GM19452 (cell line): Measurements from ENCODE around the gene CCDC18.
A peak's percentile ranks its signal among the peaks of the same experiment; 100 is the strongest.
"Not testable (repeated sequence)": the region's sequence is repeated elsewhere in the genome, so short reads cannot be mapped to it uniquely, and the experiment has no call there.

Experiments
- ATAC-seq: cut with Tn5 transposase; IDR thresholded peaks from one replicate; pipeline ENCODE4 v1.9.1; 2021; ENCODE audit not compliant: unreplicated experiment

Gene CCDC18

GRCh38 chr1:93170141-93170678 is 10.3 kb upstream of the CCDC18 start:
- not testable (repeated sequence) for ATAC-seq

DNA sequence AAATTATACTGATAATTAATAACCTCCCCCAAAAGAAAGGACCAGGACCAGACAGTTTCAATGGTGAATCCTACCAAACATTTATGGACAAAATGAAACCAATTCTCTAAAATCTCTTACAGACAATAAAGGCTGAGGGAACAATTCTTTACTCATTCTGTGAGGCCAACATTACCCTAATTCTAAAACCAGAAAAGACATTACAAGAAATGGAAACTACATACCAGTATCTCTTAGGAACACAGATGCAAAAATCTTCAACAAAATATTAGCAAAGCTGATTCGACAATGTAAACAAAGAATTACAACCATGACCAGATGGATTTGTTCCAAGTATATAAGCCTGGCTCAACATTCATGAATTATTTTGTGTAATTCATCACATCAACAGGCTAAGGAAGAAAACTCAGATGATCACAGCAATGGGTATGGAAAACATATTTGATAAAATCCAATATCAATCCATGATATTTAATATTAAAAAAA is 8.9 kb upstream of the CCDC18 start:
- ATAC-seq, result no peak

DNA sequence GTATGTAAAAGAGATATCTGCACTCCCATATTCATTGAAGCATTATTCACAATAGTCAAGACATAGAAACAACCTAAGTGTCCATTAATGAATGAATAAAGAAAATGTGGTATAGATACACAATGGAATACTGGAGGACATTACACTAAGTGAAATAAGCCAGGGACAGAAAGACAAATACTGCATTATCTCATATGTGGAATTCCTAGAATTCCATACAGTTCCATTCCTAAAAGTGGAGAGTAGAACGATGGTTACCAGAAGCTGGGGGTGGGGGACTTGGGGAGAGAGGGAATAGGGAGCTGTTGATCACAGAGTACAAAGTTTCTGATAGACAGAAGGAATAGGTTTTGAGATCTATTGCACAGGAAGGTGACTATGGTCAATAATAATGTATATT is 7.7 kb upstream of the CCDC18 start:
- no peak for ATAC-seq

GRCh38 chr1:93174638-93175037 is 5.9 kb upstream of the CCDC18 start:
- ATAC-seq, result not testable (repeated sequence)

DNA sequence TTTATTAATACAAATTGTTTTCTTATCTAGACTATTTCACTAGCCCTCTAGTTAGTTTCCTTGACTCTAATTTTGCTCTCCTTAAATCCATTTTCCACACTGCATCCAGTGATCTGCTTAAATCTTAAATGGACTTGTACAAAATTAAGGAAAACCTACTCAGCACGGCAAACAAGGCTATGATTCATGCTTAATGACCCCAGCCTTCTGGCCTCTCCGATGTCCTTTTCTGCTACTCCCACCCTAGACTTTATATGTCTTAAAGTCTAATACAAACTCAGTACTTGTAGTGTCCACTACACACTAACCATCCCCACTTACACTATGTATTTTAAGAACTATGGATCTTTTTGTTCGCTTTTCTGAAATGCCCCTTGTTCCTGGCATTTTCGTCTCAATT is 2.5 kb upstream of the CCDC18 start:
- no peak for ATAC-seq

GRCh38 chr1:93178418-93178817 is 2.1 kb upstream of the CCDC18 start:
- no peak for ATAC-seq

DNA sequence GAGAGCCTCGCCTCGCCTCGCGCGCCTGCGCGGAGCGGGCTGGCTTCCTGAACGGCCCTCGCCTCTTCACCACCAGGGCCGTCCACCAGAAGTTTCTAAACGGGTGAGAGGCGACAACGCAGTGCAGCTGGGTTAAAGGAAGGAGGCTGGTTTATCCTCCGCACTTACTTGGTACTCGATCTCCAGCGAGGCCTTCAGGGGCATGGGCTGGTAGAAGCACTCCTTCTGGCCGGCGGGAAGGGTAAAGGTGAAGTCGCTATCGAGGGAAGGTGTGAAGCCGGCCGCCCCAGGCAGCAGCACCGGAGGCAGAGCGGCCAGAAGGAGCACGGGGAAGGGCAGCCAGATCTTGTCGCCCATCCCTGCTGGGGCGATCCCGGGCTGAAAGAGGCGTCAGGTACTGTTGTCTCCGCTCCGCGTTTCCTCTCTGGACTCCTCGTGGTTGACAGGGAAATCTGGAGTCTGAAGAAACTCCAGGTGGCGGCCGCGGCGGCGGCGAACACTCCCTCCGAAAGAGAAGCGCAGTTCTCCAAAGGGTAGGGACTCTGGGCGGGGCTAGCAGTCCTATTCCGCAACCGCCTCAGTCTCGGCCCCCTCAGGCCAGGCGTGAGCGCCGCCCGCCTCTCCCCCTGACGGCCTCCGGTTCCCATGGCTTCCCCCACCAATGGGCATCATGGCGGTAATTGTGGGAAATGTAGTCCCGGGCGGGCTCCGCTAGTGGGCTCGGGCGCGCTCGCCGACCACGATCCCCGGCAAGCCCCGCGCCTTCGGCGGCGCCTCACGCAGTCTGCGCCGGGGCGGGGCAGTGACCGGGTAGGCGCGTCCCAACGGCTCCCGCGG is 420 bp upstream of the CCDC18 start, which contains the start of gene TMED5:
Gene TMED5 (minus strand): TSS at position 528 of the 837 bp plus-strand sequence. CDS start 171 bp downstream, at position 357.
- ATAC-seq, result peak; percentile 76

DNA sequence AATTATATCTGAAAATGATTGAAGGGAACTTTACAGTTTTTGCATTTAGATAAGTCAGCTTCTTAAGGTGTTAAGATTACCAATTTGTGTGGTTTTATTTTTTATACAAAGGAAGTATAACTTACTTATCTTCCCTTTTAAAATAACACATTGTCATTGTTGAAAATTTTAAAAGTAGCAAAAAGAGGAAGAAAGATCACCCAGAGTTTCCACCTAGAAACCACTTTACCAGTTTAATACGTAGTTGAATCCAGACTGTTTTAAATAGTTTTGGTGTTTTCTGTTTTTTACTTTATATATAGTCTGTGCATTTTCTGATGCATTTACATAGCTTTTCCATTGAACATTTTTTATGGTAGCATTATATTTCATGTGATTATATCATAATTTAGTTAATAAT is 6.1 kb downstream of the CCDC18 start:
- no peak for ATAC-seq

DNA sequence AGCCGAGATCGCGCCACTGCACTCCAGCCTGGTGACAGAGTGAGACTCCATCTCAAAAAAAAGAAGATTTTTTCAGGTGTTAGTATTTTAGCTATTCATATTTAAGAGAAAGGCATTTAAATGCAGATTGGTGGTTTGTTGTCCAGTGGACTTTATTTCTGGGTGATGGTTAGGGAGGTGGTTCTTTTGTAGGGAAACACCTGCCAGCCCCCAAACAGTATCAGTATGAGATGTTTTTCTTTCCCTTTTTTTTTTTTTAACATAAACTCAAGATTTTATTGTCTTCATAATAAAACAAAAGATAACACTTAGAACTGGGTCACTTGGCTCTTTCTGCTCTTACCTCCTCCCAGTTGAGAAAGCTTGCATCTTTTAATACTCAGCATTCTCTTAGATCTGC is 9.9 kb downstream of the CCDC18 start:
- no peak for ATAC-seq

DNA sequence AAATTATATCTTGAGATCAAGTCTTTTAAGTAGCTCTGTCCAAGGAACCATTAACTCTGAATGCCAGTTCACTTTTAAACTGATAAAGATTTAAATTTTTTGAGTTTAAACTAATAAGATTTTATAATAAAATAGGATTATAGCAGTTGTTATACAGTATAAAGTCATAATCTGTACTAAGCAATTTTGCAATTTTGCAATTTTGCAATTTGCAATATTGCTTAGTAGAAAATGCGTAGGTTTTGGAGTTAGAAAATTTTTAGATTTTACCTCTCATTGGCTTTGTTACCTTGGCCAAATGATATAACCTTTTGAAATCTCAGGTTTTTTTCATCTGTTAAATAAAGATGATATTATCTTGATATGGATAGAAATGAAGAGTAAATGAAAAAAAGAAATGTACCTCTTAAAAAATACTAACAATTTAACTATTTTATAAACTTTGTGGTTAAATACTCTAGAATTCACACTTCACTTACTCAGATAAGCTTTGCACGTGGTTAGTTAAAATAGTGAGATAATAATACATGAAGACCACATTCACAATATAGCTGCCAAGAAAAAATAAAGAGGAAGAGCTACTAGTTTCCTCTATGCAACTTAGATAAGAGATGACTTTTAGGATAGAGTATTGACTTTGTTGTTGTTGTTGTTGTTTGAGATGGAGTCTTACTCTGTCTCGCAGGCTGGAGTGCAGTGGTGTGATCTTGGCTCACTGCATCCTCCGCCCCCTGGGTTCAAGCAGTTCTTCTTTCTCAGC is 13.9 kb downstream of the CCDC18 start:
- no peak for ATAC-seq

- ATAC-seq, result no peak
Observed at GRCh38 chr1:93196591-93196990, 16.1 kb downstream of the CCDC18 start.

- no peak for ATAC-seq
Observed at GRCh38 chr1:93199150-93199549, 18.6 kb downstream of the CCDC18 start.

DNA sequence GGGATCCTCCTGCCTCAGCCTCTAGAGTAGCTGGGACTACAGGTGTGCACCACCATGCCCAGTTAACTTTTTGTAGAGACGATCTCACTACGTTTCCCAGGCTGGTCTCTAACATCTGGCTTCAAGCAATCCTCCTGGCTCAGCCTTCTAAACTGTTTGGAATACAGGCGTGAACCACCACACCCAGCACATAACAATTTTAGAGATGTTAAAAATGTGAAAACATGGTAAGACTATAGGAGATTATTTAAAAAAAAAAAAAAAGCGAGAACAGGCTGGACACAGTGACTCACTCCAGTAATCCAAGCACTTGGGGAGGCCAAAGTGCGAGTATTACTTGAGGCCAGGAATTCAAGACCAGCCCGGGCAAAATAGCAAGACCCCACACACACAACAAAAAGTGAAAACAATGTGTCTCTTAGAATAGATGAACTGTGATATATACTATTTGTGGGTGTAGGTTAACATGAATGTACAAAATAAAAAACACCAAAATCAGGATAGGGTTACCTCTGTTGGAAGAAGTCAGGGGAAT is 19.6 kb downstream of the CCDC18 start:
- ATAC-seq, result no peak

DNA sequence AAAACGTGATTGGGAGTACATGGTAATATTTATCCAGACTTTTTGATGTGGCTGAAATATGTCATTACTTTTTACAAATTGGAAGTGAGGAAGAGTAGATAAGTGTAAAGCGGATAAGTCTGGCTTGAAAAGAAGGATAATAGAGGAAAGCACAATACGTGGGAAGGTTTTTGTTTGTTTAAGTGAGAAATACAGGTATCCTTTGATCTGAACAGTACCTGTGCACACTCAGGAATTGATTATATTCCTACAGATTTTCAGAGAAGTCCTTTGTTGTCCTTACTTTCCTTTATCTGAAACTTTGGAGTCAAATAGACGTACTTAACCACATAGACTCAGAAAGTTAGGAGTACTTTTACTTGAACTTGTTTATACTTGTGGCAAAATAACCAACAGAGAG is 20.2 kb downstream of the CCDC18 start:
- no peak for ATAC-seq

- no peak for ATAC-seq
Observed at GRCh38 chr1:93205892-93206566, 25.5 kb downstream of the CCDC18 start.

DNA sequence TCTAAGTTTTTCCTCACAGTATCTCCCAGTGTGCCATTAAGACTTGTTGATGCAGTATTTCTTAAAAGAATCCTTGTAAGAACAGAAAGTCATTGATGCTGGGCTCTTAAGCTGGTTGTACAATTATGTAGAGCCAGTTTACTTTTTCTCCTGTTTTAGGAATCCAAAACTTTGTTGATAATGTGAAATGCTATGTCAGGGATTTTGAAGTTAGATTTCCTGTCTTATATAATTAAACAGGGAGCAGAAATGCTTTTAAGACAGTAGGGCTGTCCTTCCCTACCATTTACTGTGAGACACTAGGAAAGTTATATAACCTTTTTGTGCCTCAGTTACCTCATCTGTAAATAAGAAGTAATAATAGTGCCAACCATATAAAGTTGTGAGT is 26.0 kb downstream of the CCDC18 start:
- ATAC-seq, result no peak

GRCh38 chr1:93207211-93207610 is 26.7 kb downstream of the CCDC18 start:
- no peak for ATAC-seq

- ATAC-seq, result no peak
Observed at GRCh38 chr1:93215322-93215721, 34.8 kb downstream of the CCDC18 start.

GRCh38 chr1:93219443-93219842 is 38.9 kb downstream of the CCDC18 start:
- peak; percentile 60 for ATAC-seq

DNA sequence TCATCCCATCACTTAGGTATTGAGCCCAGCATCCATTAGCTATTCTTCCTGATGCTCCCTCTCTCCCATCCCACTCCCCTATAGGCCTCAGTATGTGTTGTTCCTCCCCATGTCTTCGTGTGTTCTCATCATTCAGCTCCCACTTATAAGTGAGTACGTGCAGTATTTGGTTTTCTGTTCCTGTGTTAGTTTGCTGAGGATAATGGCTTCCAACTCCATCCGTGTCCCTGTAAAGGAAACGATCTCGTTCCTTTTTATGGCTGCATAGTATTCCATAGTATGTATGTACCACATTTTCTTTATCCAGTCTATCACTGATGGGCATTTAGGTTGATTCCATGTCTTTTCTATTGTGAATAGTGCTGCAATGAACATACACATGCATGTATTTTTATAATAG is 40.2 kb downstream of the CCDC18 start:
- ATAC-seq, result not testable (repeated sequence)

DNA sequence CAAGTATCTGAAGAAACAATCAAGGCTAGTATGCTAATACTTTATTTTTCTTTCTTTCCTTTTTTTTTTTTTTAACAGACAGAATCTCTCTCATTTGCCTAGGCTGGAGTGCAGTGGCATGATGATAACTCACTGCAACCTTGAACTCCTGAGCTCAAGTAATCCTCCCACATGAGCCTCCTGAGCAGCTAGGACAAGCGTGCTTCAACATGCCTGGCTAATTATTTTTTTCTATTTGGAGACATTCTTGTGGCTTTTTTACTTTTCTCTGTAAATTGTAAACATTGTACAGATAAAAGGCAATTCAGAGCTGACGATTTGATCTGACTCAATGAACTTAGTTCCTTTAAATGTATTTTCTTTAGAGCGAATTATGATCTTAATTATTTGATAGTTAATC is 41.4 kb downstream of the CCDC18 start:
- ATAC-seq, result no peak
